OCI-M1 (cell line): ENCODE measurements around the gene EFNA3.

Source experiments
- DNase-seq: peaks from one replicate; lab custom pipeline; 2025; lab: John Stamatoyannopoulos, UW

EFNA3 gene

GRCh38 chr1:155078469-155079209 lies at the start of gene EFNA3:
TSS of gene EFNA3 (plus strand) at chr1:155078837. CDS start at chr1:155078942, 105 bp downstream.
- peak; percentile 74 for DNase-seq

GRCh38 chr1:155029513-155030242 lies 49.0 kb upstream of the EFNA3 start:
- no peak for DNase-seq

- DNase-seq: no peak
These were observed 48.3 kb upstream of the EFNA3 start for GRCh38 chr1:155030243-155030795.

- DNase-seq: no peak
These were observed 47.7 kb upstream of the EFNA3 start for GRCh38 chr1:155030899-155031298.

- DNase-seq: no peak
These were observed 45.8 kb upstream of the EFNA3 start for GRCh38 chr1:155032886-155033285.

- no peak for DNase-seq
These were observed 45.1 kb upstream of the EFNA3 start, which contains the start of the genes DCST1 and DCST2 for GRCh38 chr1:155033524-155033923. TSS of gene DCST1 (plus strand) at chr1:155033824. CDS start at chr1:155034037, 213 bp downstream. TSS of gene DCST2 (minus strand) at chr1:155033781. CDS start at chr1:155033701, 80 bp downstream.

- DNase-seq: no peak
These were observed 44.1 kb upstream of the EFNA3 start for GRCh38 chr1:155034318-155035208.

- no peak for DNase-seq
These were observed 42.7 kb upstream of the EFNA3 start for GRCh38 chr1:155035936-155036335.

- no peak for DNase-seq
These were observed 41.6 kb upstream of the EFNA3 start for GRCh38 chr1:155037043-155037442.

- DNase-seq: no peak
These were observed 40.7 kb upstream of the EFNA3 start for GRCh38 chr1:155037851-155038441.

- no peak for DNase-seq
These were observed 39.9 kb upstream of the EFNA3 start for GRCh38 chr1:155038602-155039307.

GRCh38 chr1:155039308-155039669 lies 39.3 kb upstream of the EFNA3 start:
- no peak for DNase-seq

GRCh38 chr1:155040358-155041093 lies 38.1 kb upstream of the EFNA3 start:
- no peak for DNase-seq

- DNase-seq: no peak
These were observed 35.8 kb upstream of the EFNA3 start for GRCh38 chr1:155042789-155043188.

GRCh38 chr1:155043301-155043702 lies 35.3 kb upstream of the EFNA3 start:
- DNase-seq: no peak

GRCh38 chr1:155043793-155044192 lies 34.8 kb upstream of the EFNA3 start:
- no peak for DNase-seq

- no peak for DNase-seq
These were observed 34.3 kb upstream of the EFNA3 start for GRCh38 chr1:155044365-155044764.

- DNase-seq: peak; percentile 93
These were observed 33.6 kb upstream of the EFNA3 start for GRCh38 chr1:155044812-155045657.
